KOPT-K1 (cell line): ENCODE data around the gene ADGRG7.

Source experiments
- H3K27ac ChIP-seq: fragments of 200-600 bp; sonication (generic); 2 replicates; pipeline ENCODE4 v1.5.1; 2016; ENCODE audit warnings: antibody characterized with exemption, mild to moderate bottlenecking, low read depth, low read length; ENCODE audit not compliant: poor library complexity, severe bottlenecking
- H3K36me3 ChIP-seq: fragments of 200-600 bp; sonication (generic); 2 replicates; pipeline ENCODE4 v1.5.1; 2017; ENCODE audit warnings: antibody characterized with exemption, mild to moderate bottlenecking, low read length, moderate library complexity; ENCODE audit not compliant: insufficient read depth
- H3K9me3 ChIP-seq: fragments of 200-600 bp; sonication (generic); 2 replicates; pipeline ENCODE4 v1.5.1; 2017; ENCODE audit warnings: antibody characterized with exemption, low read length, mild to moderate bottlenecking; ENCODE audit not compliant: insufficient read depth, poor library complexity, severe bottlenecking

The ADGRG7 gene

DNA sequence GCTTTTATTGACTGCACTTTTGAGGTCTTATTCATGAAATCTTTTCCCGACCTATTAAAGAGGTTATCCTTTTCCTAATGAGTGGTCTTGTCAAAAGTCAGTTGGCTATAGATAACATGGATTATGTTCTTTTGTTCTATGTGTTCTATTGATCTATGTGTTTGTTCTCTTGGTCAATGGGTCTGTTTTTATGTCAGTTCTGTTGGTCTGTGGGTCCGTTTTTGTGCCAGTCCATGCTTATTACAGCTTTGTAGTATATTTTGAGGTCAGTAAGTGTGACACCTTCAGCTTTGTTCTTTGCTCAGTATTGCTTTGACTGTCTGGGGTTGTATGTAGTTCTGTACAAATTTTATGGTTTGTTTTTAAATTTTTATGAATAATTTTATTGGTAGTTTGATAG lies 107.7 kb downstream of the ADGRG7 start:
- H3K36me3 ChIP-seq, result peaks cover 97% of the 10 kb centered on the region
- H3K9me3 ChIP-seq, result no peaks in the 10 kb centered on the region
- no peak overlapping the region for H3K27ac ChIP-seq

DNA sequence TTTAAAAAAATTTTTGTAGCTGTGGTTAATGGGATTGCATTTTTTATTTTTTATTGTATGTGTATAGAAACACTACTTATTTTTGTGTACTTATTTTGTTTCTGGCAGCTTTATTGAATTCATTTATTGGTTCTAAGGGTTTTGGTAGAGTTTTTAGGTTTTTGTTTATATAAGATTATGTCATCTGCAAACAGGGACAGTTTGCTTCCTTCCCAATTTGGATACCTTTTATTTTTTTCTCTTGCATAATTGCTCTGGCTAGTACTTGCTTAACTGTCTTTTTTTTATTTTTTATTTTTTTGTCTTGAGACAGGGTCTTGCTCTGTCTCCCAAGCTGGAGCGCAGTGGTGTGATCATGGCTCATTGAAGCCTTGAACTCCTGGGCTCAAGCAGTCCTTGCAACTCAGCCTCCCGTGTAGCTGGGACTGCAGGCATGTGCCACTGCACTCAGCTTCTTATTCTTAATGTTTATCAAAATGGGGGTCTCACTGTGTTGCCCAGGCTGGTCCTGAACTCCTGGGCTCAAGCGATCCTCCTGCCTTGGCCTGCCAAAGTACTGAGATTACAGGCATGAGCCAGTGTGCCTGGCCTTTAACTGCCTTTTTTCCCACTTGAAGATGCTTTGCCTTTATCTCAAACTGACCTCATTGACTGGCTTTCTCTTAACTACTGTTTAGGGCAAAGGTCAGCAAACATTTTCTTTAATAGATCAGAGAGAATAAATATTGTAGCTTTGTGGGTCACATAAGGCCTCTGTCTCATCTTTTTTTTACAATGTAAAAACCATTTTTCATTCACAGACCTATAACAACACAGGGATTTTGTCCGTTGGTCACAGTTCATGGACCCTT lies 108.5 kb downstream of the ADGRG7 start:
- no peak overlapping the region for H3K27ac ChIP-seq
- H3K9me3 ChIP-seq, result no peaks in the 10 kb centered on the region
- H3K36me3 ChIP-seq, result peaks cover 100% of the 10 kb centered on the region

DNA sequence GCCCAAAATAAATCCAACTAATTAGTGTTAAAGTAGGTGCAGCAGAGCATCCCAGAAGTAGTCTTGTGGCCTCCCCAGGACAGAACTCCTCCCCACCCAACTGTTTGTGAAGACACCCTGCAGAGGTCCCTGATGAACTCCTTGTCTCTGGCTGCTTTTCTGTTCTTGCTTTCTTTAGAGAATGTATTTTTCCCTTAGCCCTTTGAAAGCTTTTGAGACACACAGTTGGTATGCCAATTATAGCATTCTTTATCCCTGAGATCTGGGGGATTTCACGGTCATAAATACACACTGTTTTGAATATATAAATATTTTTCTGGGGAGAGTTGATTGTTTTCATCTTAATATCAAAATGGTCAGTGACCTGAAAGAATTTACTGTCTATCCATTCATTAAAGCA lies 109.7 kb downstream of the ADGRG7 start:
- Histone ChIP-seq H3K27ac (no peak overlapping the region), H3K36me3 (peaks cover 97% of the 10 kb centered on the region), H3K9me3 (no peaks in the 10 kb centered on the region)

DNA sequence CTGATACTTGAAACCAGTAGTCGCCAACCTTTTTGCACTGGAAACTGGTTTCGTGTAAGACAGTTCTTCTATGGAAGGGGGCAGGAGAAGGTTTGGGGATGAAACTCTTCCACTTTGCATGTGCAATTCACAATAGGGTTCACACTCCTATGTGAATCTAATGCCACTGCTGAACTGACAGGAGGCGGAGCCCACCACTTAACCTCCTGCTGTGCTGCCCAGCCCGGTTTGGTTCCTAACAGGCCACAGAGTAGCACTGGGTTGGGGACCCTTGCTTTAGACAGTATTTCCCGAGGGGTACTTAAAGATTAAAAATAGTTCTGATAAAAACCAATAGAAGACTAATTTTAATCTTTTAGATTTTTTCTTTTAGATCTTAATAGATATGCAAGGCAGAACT lies 111.0 kb downstream of the ADGRG7 start:
- no peaks in the 10 kb centered on the region for H3K9me3 ChIP-seq
- peaks cover 96% of the 10 kb centered on the region for H3K36me3 ChIP-seq
- H3K27ac ChIP-seq, result no peak overlapping the region

DNA sequence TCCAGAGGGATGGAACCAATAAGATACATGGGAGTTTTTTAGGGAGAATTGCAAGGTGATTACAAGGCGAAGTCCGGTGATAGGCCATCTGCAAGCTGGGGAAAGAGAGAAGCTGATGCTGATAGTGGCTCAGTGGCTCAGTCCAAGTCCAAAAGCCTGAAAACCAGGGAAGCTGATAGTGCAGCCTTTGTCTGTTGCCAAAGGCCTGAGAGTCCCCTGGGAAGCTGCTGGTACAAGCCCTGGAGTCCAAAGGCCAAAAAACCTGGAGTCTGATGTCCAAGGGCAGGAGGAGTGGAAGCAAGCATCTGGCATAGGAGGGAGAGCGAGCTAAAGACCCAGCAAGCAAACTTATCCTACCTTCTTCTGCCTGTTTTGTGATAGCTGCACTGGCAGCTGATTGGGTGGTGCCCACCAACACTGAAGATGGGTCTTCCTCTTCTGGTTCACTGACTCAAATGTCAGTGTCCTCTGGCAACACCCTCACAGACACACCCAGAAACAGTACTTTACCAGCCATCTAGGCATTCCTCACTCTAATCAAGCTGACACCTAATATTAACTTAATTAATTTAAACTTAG lies 116.6 kb downstream of the ADGRG7 start:
- Histone ChIP-seq H3K9me3 (no peaks in the 10 kb centered on the region), H3K27ac (no peak overlapping the region), H3K36me3 (peaks cover 95% of the 10 kb centered on the region)

DNA sequence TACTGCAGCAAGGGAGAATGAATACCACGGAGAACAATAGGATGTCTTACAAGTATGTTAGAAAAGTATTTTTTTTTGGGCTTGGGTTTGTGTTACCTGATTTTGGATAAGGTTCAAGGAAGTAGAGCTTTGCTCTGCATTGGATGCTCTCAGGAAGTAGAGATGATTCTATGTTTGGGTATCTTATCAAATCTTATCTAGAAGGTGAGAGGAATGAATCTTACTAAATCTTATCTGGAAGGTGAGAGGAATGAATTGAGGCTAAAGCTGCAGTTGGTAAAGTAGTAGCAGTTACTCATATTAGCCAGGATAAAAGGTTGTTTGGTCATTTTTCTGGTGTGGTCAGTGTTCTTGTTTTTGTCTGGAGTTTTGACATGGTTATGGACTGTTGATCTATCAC lies 117.3 kb downstream of the ADGRG7 start:
- Histone ChIP-seq H3K27ac (no peak overlapping the region), H3K36me3 (peaks cover 95% of the 10 kb centered on the region), H3K9me3 (no peaks in the 10 kb centered on the region)

DNA sequence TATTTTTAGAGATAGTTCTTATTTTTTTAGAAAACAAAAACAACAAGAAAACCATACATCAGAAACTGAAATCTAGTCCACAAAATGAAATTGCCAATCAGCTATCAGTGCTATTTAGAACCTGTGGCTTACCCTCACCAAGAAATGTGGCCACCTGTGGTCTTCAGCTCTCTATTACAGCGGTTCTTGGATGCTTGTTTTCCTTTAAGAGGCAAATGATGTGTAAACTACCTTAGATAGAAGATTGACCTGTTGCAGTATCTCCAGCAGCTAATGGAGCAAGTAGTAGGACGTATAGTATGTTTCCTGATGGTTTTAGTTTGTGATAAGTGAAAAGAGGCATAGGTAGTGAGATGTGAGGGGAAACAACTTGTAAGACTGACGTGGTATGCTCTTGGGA lies 121.1 kb downstream of the ADGRG7 start:
- Histone ChIP-seq H3K9me3 (no peaks in the 10 kb centered on the region), H3K36me3 (peaks cover 98% of the 10 kb centered on the region), H3K27ac (no peak overlapping the region)

DNA sequence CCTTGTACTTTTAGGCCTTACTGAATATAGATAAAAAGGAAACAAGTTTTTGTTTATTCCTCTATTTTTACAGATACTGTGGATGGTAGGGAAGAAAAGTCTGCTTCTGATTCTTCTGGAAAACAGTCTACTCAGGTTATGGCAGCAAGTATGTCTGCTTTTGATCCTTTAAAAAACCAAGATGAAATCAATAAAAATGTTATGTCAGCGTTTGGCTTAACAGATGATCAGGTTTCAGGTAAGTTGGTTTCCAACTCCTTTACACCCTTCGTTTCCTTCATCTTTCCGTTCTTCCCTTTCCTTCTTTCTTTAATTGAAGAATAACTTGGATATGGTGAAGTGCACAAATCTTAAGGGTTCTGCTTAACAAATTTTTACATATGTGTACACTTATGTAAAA lies 123.0 kb downstream of the ADGRG7 start:
- no peak overlapping the region for H3K27ac ChIP-seq

DNA sequence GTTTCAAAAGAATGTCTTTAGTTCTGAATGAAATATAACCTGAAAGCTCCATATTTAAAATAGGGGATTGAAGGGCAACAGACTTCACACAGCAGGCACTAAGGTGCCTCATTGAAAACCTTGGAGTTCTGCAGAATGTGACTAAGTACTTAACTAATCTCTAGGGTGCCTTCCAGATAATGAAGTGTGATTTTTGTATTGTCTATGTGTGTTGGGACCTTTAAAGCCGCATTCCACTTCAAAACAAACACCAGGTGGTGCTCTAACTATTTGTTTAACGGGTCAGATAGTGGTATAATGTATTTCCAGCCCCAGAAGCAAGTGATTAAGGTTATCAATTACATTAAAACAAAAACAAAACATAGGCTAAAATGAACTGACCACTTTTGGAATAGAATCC lies 127.9 kb downstream of the ADGRG7 start:
- Histone ChIP-seq H3K9me3 (no peaks in the 10 kb centered on the region), H3K27ac (no peak overlapping the region), H3K36me3 (peaks cover 100% of the 10 kb centered on the region)

More for the DNA sequence above, 123.0 kb downstream of the ADGRG7 start:
- Histone ChIP-seq H3K9me3 (no peaks in the 10 kb centered on the region), H3K36me3 (peaks cover 98% of the 10 kb centered on the region)

DNA sequence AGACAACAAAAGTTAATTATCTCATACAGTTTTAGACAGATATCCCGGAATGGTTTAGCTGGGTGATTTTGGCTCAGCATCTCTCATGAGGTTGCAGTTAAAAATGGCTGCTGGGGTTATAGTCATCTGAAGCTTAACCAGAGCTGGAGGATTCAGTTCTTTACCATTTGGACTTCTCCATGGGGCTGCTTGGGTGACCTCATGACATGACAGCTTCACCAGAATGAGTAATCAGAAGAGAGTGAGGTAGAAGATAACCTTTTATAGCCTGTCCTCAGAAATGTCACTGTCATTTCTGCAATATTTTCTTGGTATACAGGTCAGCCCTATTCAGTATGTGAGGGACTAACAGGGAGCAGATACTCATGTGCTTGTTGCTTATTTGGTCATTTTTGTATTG lies 130.8 kb downstream of the ADGRG7 start:
- no peak overlapping the region for H3K27ac ChIP-seq
- no peaks in the 10 kb centered on the region for H3K9me3 ChIP-seq
- peaks cover 100% of the 10 kb centered on the region for H3K36me3 ChIP-seq

DNA sequence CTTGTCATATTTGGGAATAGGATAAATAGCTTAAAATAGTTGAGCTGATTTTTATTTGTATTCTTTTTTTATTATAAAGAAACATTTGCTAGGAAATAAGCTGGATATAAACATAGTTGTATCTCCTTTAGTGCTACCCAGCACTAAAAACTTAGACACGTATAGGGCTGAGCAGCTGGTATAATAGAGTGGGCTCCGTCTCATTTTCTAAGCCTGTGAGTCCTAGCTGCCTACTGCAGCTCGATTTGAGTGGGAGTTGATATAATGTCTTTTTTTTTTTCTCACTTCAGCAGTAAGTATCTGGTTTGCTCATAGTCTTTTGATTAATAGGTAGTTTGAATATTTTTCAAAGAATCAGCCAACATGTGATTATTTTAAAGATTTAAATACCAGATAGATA lies 134.1 kb downstream of the ADGRG7 start:
- Histone ChIP-seq H3K27ac (no peak overlapping the region), H3K9me3 (no peaks in the 10 kb centered on the region), H3K36me3 (peaks cover 100% of the 10 kb centered on the region)

DNA sequence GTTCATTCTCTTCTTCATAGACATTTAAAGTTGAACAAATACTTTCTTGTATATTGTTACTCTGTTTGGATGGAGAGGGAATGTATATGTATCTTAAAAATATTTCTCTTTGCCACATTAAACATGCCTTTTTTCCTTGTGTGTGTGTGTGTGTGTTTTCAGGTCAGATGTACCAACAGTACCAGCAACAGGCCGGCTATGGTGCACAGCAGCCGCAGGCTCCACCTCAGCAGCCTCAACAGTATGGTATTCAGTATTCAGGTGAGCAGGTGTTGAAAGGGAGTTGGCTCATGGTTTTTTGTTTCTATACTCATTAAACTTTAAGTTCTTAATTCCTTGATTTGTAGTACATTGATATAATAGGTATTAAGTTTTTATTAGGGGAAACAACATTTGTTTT lies 135.3 kb downstream of the ADGRG7 start:
- Histone ChIP-seq H3K27ac (no peak overlapping the region), H3K9me3 (no peaks in the 10 kb centered on the region), H3K36me3 (peaks cover 100% of the 10 kb centered on the region)
